ENCODE results near the gene PPP3CA. TPM values are rescaled to one million over a fixed set of nuclear protein-coding genes. Genes with fewer than 3 reads are reported as not detected.

The PPP3CA gene
- total RNA-seq, 1 experiment from 2014 or later, result 31.0 TPM

DNA sequence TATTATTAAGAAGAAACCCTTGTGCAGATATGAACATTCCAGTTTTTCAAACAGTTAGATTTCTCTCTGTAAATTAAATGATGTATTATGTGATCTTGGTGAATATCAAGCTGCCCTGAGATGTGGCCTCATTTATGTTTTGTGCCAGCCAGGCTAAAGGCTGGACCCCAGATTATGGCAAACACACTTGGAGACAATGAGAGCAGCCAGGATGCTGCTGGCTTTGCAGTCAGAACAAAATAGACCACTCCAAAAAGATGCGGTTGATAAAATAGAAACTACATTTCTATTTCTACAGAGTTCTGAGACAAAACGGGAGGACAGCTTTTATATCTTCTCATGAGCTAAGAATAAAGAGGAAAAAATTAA is 296.5 kb downstream of the PPP3CA start:
- no peak overlapping the region for H3K27ac ChIP-seq (ENCODE audit: low read length)
- H3K36me3 ChIP-seq (ENCODE audit: control insufficient read depth, insufficient read depth, low read length), result no peaks in the 10 kb centered on the region
- ATAC-seq (no peak), DNase-seq (ENCODE audit: low read depth, low spot score) (no peak)
- H3K9me3 ChIP-seq (ENCODE audit: control insufficient read depth, insufficient read depth, low read depth, low read length), result no peaks in the 10 kb centered on the region
- TF ChIP-seq POLR2AphosphoS5 (IDR thresholded peaks at IDR 0.05; ENCODE audit: low read depth, low read length) (no peak), TCF7L2 (IDR thresholded peaks at IDR 0.05; ENCODE audit: low read depth, low read length) (no peak), CTCF (IDR thresholded peaks at IDR 0.05) (no peak), SIN3A (IDR thresholded peaks at IDR 0.05; ENCODE audit: borderline replicate concordance, insufficient read depth, low read depth, low read length) (no peak)
- TF ChIP-seq, protein P1, sequence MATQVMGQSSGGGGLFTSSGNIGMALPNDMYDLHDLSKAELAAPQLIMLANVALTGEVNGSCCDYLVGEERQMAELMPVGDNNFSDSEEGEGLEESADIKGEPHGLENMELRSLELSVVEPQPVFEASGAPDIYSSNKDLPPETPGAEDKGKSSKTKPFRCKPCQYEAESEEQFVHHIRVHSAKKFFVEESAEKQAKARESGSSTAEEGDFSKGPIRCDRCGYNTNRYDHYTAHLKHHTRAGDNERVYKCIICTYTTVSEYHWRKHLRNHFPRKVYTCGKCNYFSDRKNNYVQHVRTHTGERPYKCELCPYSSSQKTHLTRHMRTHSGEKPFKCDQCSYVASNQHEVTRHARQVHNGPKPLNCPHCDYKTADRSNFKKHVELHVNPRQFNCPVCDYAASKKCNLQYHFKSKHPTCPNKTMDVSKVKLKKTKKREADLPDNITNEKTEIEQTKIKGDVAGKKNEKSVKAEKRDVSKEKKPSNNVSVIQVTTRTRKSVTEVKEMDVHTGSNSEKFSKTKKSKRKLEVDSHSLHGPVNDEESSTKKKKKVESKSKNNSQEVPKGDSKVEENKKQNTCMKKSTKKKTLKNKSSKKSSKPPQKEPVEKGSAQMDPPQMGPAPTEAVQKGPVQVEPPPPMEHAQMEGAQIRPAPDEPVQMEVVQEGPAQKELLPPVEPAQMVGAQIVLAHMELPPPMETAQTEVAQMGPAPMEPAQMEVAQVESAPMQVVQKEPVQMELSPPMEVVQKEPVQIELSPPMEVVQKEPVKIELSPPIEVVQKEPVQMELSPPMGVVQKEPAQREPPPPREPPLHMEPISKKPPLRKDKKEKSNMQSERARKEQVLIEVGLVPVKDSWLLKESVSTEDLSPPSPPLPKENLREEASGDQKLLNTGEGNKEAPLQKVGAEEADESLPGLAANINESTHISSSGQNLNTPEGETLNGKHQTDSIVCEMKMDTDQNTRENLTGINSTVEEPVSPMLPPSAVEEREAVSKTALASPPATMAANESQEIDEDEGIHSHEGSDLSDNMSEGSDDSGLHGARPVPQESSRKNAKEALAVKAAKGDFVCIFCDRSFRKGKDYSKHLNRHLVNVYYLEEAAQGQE (IDR thresholded peaks at IDR 0.05; ENCODE audit: insufficient read depth in 1 of 2, low read depth in 2 of 2, low read length in 1 of 2), result no peak
- H3K4me1 ChIP-seq (ENCODE audit: control insufficient read depth, insufficient read depth, low read length), result no peaks in the 10 kb centered on the region
- no TSS peak for BruUV-seq (replicated peaks)
- ChIA-PET POLR2A (no interaction called here), CTCF (no interaction called here)
- no peaks in the 10 kb centered on the region for H3K27me3 ChIP-seq (ENCODE audit: control insufficient read depth, insufficient read depth, low read length)
- H3K4me3 ChIP-seq (ENCODE audit: low read depth in 2 of 2, low read length in 2 of 2), result no peak overlapping the region
- intact Hi-C loops (cut with micrococcal nuclease; ENCODE audit: unreplicated experiment), result no loop called here
- in situ Hi-C loops (cut with HindIII; ENCODE audit: low pct_unique_long_range_greater_than_20kb, low sequenced_read_pairs), result no loop called here

DNA sequence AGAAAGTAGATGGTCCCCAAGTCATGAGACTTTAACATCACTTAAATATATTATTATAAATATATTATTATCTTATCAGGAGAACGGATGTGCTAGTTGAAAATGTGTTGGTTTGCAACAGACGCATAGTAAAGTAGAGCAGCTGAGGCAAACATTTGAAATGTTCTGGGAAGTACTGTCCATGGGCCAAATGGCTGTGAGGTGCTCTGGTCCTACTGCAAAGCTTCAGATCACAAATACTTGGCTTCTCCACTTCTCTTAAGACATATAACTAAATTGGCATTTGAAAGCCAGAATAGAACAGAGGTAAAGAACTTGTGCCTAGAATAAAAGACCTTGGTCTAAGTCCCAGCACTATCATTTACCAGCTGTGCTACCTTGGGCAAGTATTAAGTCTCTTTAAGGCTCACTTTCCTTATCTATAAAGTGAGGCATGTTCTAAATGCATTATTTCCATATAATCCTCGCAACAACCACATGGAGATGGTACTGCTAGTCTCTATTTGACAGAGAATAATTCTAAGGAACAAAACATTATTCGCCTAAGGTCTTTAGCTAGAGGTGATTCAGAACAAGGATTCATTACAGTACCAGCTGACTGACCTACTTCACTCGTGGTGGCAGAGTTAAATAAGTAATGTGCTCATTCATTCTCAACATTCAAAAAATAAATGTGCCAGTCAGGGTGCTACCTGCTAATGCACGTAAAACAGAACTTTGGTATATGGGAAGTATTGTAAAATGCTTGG is 297.1 kb downstream of the PPP3CA start:
- H3K4me3 ChIP-seq (ENCODE audit: low read depth in 2 of 2, low read length in 2 of 2), result no peak overlapping the region

More for the DNA sequence above, 297.1 kb downstream of the PPP3CA start:
- Histone ChIP-seq H3K9me3 (ENCODE audit: control insufficient read depth, insufficient read depth, low read depth, low read length) (no peaks in the 10 kb centered on the region), H3K4me1 (ENCODE audit: control insufficient read depth, insufficient read depth, low read length) (no peaks in the 10 kb centered on the region), H3K27ac (ENCODE audit: low read length) (no peak overlapping the region), H3K36me3 (ENCODE audit: control insufficient read depth, insufficient read depth, low read length) (no peaks in the 10 kb centered on the region), H3K27me3 (ENCODE audit: control insufficient read depth, insufficient read depth, low read length) (no peaks in the 10 kb centered on the region)
- in situ Hi-C loops (cut with HindIII; ENCODE audit: low pct_unique_long_range_greater_than_20kb, low sequenced_read_pairs), result no loop called here
- TF ChIP-seq POLR2AphosphoS5 (IDR thresholded peaks at IDR 0.05; ENCODE audit: low read depth, low read length) (no peak), SIN3A (IDR thresholded peaks at IDR 0.05; ENCODE audit: borderline replicate concordance, insufficient read depth, low read depth, low read length) (no peak), TCF7L2 (IDR thresholded peaks at IDR 0.05; ENCODE audit: low read depth, low read length) (no peak), CTCF (IDR thresholded peaks at IDR 0.05) (no peak)
- TF ChIP-seq, protein P1 (IDR thresholded peaks at IDR 0.05; ENCODE audit: insufficient read depth in 1 of 2, low read depth in 2 of 2, low read length in 1 of 2), result no peak
- ChIA-PET POLR2A (no interaction called here), CTCF (no interaction called here)
- no TSS peak for BruUV-seq (replicated peaks)
- intact Hi-C loops (cut with micrococcal nuclease; ENCODE audit: unreplicated experiment), result no loop called here
- DNase-seq (ENCODE audit: low read depth, low spot score), result no peak
- no peak for ATAC-seq
